ENCODE data around the gene TBC1D17.

DNA sequence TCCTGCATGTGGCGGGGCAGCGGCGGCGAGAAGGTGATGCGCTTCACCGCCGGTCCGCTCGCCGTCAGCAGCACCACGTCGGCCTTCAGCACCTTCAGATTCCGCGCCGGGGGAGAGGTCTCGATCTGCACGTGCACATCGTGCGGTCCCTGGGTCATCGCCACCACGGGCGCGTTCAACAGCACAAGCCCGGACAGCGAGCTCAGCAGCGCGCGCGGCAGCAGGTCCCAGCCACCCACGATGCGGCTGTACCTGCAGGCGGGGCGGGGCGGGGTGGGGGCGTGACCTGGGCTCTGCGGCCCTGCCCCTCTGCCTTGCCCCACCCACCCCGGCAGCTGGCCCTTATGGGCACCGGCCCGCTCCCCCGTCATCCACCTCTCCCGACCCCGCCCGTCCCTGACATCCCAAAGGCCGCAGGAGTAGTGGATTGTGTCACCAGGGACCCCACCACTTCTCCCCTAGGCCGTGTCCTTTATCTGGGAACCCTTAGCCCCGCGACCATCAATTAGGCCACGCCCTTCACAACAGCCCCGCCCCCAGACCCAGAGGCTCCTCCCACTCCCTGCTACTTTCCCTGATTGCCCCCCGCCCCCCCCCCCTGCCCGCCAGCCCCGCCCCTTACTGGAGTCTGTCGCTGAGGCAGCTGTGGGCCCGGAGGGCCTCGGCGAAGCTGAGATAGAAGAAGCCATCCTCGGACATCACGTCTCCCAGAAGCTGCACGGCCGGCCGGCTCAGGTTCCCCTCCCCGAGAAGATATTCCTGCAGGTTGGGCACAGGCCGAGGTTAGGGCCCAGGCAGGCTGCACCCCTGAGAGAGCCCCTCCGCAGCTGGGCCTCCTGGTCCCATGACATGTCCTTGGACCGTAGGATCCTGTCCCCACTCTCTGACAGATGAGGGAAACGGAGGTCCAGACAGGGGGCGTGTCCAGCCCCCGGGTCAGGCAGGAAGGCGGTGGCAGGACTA is 13.1 kb downstream of the TBC1D17 start:
- TF ChIP-seq, protein P1, sequence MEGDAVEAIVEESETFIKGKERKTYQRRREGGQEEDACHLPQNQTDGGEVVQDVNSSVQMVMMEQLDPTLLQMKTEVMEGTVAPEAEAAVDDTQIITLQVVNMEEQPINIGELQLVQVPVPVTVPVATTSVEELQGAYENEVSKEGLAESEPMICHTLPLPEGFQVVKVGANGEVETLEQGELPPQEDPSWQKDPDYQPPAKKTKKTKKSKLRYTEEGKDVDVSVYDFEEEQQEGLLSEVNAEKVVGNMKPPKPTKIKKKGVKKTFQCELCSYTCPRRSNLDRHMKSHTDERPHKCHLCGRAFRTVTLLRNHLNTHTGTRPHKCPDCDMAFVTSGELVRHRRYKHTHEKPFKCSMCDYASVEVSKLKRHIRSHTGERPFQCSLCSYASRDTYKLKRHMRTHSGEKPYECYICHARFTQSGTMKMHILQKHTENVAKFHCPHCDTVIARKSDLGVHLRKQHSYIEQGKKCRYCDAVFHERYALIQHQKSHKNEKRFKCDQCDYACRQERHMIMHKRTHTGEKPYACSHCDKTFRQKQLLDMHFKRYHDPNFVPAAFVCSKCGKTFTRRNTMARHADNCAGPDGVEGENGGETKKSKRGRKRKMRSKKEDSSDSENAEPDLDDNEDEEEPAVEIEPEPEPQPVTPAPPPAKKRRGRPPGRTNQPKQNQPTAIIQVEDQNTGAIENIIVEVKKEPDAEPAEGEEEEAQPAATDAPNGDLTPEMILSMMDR (IDR thresholded peaks at IDR 0.05) = no peak
- TF ChIP-seq POLR2AphosphoS5 (IDR thresholded peaks at IDR 0.05) = no peak

All from breast epithelium (tissue), 3 donors.